PFSK-1 (cell line): ENCODE data around the gene DSTN.

Experiments
- POLR2AphosphoS5 ChIP-seq: IDR thresholded peaks from 2 replicates; pipeline ENCODE4 v1.6.1; 2012; ENCODE audit warnings: low read depth, mild to moderate bottlenecking, control low read depth, low read length, moderate library complexity
- SIN3A ChIP-seq: IDR thresholded peaks from 2 replicates; pipeline ENCODE4 v1.6.1; 2012; ENCODE audit warnings: mild to moderate bottlenecking, low read length, moderate library complexity, borderline replicate concordance; ENCODE audit not compliant: insufficient read depth
- TAF1 ChIP-seq: IDR thresholded peaks from 2 replicates; pipeline ENCODE4 v1.6.1; 2012; ENCODE audit warnings: low read length, control low read depth, borderline replicate concordance; ENCODE audit not compliant: insufficient read depth
- TF ChIP-seq, protein P1 (sequence below), 2 experiments: IDR thresholded peaks; 2 replicates each; pipeline versions ENCODE4 v1.6.1 to v1.8.0; 2011 to 2012; ENCODE audit warnings: low read depth in 2 of 2, low read length in 2 of 2, control low read depth in 1 of 2, inconsistent platforms in 1 of 2, mild to moderate bottlenecking in 1 of 2, moderate library complexity in 1 of 2; ENCODE audit not compliant: insufficient read depth in 1 of 2

DNA sequence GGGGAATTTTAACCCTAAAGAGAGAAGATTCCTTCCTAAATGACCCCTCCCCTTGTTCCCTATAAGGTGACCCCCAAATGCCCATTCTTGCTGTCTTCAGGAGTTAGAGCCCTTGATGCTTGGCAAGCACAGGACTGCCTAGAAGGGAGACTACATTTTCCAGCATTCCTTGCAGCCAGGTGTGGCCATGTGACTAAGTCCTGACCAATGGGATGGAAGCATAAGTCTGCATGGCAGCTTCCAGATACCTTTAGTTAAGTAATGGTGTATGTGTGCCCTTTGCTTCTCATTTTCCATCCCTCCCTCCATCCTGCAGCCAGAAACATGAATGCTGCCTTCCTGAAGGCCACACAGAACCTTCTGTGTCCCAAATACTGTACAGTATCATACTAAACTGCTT lies 44.2 kb upstream of the DSTN start:
- TF ChIP-seq POLR2AphosphoS5 (no peak), TAF1 (no peak), SIN3A (no peak)
- TF ChIP-seq, protein P1, sequence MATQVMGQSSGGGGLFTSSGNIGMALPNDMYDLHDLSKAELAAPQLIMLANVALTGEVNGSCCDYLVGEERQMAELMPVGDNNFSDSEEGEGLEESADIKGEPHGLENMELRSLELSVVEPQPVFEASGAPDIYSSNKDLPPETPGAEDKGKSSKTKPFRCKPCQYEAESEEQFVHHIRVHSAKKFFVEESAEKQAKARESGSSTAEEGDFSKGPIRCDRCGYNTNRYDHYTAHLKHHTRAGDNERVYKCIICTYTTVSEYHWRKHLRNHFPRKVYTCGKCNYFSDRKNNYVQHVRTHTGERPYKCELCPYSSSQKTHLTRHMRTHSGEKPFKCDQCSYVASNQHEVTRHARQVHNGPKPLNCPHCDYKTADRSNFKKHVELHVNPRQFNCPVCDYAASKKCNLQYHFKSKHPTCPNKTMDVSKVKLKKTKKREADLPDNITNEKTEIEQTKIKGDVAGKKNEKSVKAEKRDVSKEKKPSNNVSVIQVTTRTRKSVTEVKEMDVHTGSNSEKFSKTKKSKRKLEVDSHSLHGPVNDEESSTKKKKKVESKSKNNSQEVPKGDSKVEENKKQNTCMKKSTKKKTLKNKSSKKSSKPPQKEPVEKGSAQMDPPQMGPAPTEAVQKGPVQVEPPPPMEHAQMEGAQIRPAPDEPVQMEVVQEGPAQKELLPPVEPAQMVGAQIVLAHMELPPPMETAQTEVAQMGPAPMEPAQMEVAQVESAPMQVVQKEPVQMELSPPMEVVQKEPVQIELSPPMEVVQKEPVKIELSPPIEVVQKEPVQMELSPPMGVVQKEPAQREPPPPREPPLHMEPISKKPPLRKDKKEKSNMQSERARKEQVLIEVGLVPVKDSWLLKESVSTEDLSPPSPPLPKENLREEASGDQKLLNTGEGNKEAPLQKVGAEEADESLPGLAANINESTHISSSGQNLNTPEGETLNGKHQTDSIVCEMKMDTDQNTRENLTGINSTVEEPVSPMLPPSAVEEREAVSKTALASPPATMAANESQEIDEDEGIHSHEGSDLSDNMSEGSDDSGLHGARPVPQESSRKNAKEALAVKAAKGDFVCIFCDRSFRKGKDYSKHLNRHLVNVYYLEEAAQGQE (IDR thresholded peaks at IDR 0.05; ENCODE audit: insufficient read depth in 1 of 2, low read depth in 2 of 2, low read length in 2 of 2), result no peak
